Measurements from ENCODE around the gene KRT84.

Gene KRT84

GRCh38 chr12:52331039-52331438, 54.4 kb downstream of the KRT84 start:
- Histone ChIP-seq H3K4me2 (ENCODE audit: low read length) (no peak overlapping the region), H3K27me3 (ENCODE audit: control insufficient read depth, insufficient read depth, low read length) (no peaks in the 10 kb centered on the region), H3K9ac (no peak overlapping the region), H3K36me3 (ENCODE audit: control insufficient read depth, insufficient read depth, low read length) (no peaks in the 10 kb centered on the region), H2AFZ (no peak overlapping the region), H3K9me3 (ENCODE audit: control insufficient read depth, low read length) (no peaks in the 10 kb centered on the region), H3K4me3 (ENCODE audit: low read depth, low read length) (no peak overlapping the region), H3K79me2 (no peaks in the 10 kb centered on the region), H3K27ac (no peak overlapping the region), H3K4me1 (peaks cover 20% of the 10 kb centered on the region)
- TF ChIP-seq CTCF (IDR thresholded peaks at IDR 0.05): no peak

GRCh38 chr12:52327830-52328500, 57.5 kb downstream of the KRT84 start:
- Histone ChIP-seq H3K36me3 (ENCODE audit: control insufficient read depth, insufficient read depth, low read length) (no peaks in the 10 kb centered on the region), H3K9me3 (ENCODE audit: control insufficient read depth, low read length) (no peaks in the 10 kb centered on the region), H3K4me3 (ENCODE audit: low read depth, low read length) (no peak overlapping the region), H3K4me2 (ENCODE audit: low read length) (no peak overlapping the region), H3K4me1 (peaks cover 9% of the 10 kb centered on the region), H3K79me2 (no peaks in the 10 kb centered on the region), H3K27me3 (ENCODE audit: control insufficient read depth, insufficient read depth, low read length) (no peaks in the 10 kb centered on the region), H2AFZ (no peak overlapping the region), H3K9ac (no peak overlapping the region), H3K27ac (no peak overlapping the region)
- TF ChIP-seq CTCF (IDR thresholded peaks at IDR 0.05): no peak
